HCT116 (cell line): Measurements from ENCODE around the gene MED14. TPM values are rescaled to one million over a fixed set of nuclear protein-coding genes. Genes with fewer than 3 reads are reported as not detected.
A peak's percentile ranks its signal among the peaks of the same experiment; 100 is the strongest.

ENCODE experiments used
- ATAC-seq: fragments of 200-7000 bp; cut with Tn5 transposase; 2 replicates; pipeline ENCODE4 v1.9.1; 2020; ENCODE audit warnings: mild to moderate bottlenecking, moderate library complexity
- BruUV-seq: library from RNA; stranded (reverse); fragments of 400-500 nt; replicated peaks from 2 replicates; lab custom pipeline; 2021; lab: Mats Ljungman, UMichigan
- CTCF ChIA-PET: fragments of 300-600 bp; sonication (Branson Sonifier 250); formaldehyde crosslinking; loops from one replicate; lab custom pipeline; 2021; ENCODE audit warnings: antibody characterized with exemption; lab: Charles Lee
- POLR2A ChIA-PET: fragments of 300-600, 350-600 bp; sonication (Branson Sonifier 250); formaldehyde crosslinking; loops from one replicate; lab custom pipeline; 2021; ENCODE audit warnings: antibody characterized with exemption; lab: Charles Lee
- RAD21 ChIA-PET, 2 experiments: fragments of 300-600 bp; sonication (Branson Sonifier 250); formaldehyde crosslinking; loops; one replicate each; lab custom pipeline; 2023; ENCODE audit warnings: low total read pairs in 2 of 2; ENCODE audit not compliant: uncharacterized antibody in 2 of 2, unreplicated experiment in 2 of 2, low non-redundant PET in 1 of 2; lab: Charles Lee
- DNase-seq: peaks from one replicate; pipeline ENCODE4 v3.0.0-alpha.2; 2010; ENCODE audit warnings: low read depth, low spot score
- H2AFZ ChIP-seq: fragments of 200-600 bp; shearing (Covaris generic), sonication (generic); 2 replicates; pipeline ENCODE4 v1.6.1; 2017; ENCODE audit warnings: low read depth, mixed run types, mixed read lengths, antibody characterized with exemption, low read length; ENCODE audit not compliant: poor library complexity, severe bottlenecking
- H3K27ac ChIP-seq: 2 replicates; pipeline ENCODE4 v1.5.1; 2012; ENCODE audit warnings: low read depth, low read length
- H3K27me3 ChIP-seq: fragments of 200-600 bp; sonication (generic); 2 replicates; pipeline ENCODE4 v1.6.1; 2016; ENCODE audit warnings: mixed run types, low read length, mixed read lengths; ENCODE audit not compliant: insufficient read depth
- H3K36me3 ChIP-seq, 2 experiments: fragments of 200-500 bp in 1 of 2; fragments of 200-600 bp in 1 of 2; sonication (Bioruptor generic) in 1 of 2; sonication (generic) in 1 of 2; 2 replicates each; pipeline versions ENCODE4 v1.5.1 to v1.6.1; 2014 to 2016; ENCODE audit warnings: low read length in 2 of 2, inconsistent platforms in 1 of 2, mixed read lengths in 1 of 2, mixed run types in 1 of 2; ENCODE audit not compliant: insufficient read depth in 2 of 2, control insufficient read depth in 1 of 2
- H3K4me1 ChIP-seq, 2 experiments: fragments of 200-600 bp in 1 of 2; sonication (generic) in 1 of 2; 2 replicates each; pipeline versions ENCODE4 v1.5.1 to v1.6.1; 2012 to 2017; ENCODE audit warnings: low read length in 2 of 2, inconsistent platforms in 1 of 2, mild to moderate bottlenecking in 1 of 2, mixed read lengths in 1 of 2, mixed run types in 1 of 2, moderate library complexity in 1 of 2; ENCODE audit not compliant: insufficient read depth in 2 of 2, control insufficient read depth in 1 of 2
- H3K4me2 ChIP-seq: fragments of 200-600 bp; sonication (generic); 2 replicates; pipeline ENCODE4 v1.6.1; 2017; ENCODE audit warnings: mixed run types, low read length, mixed read lengths
- H3K4me3 ChIP-seq, 2 experiments: fragments of 200-600 bp in 1 of 2; sonication (generic) in 1 of 2; replicated peaks in 1 of 2; 2 replicates each; pipeline ENCODE4 v1.5.1; 2011 to 2016; ENCODE audit warnings: low read length in 2 of 2, control low read depth in 1 of 2, low read depth in 1 of 2, mild to moderate bottlenecking in 1 of 2, mixed read lengths in 1 of 2, mixed run types in 1 of 2
- H3K79me2 ChIP-seq: fragments of 200-600 bp; sonication (generic); 2 replicates; pipeline ENCODE4 v1.6.1; 2017; ENCODE audit warnings: mild to moderate bottlenecking, mixed run types, low read length, moderate library complexity, mixed read lengths; ENCODE audit not compliant: insufficient read depth
- H3K9ac ChIP-seq: fragments of 200-600 bp; sonication (generic); 2 replicates; pipeline ENCODE4 v1.6.1; 2016; ENCODE audit warnings: low read length, mixed read lengths
- H3K9me2 ChIP-seq: fragments of 200-600 bp; sonication (generic), shearing (Covaris generic); 2 replicates; pipeline ENCODE4 v1.6.1; 2017; ENCODE audit warnings: mixed run types, mild to moderate bottlenecking, moderate library complexity; ENCODE audit not compliant: insufficient read depth
- H3K9me3 ChIP-seq, 2 experiments: fragments of 200-500 bp in 1 of 2; fragments of 200-600 bp in 1 of 2; sonication (Bioruptor generic) in 1 of 2; sonication (generic) in 1 of 2; 2 replicates each; pipeline ENCODE4 v1.6.1; 2014 to 2017; ENCODE audit warnings: low read length in 2 of 2, mixed read lengths in 2 of 2, inconsistent platforms in 1 of 2, low read depth in 1 of 2, mild to moderate bottlenecking in 1 of 2, mixed run types in 1 of 2, moderate library complexity in 1 of 2; ENCODE audit not compliant: control insufficient read depth in 1 of 2, insufficient read depth in 1 of 2
- H4K20me1 ChIP-seq: fragments of 200-600 bp; sonication (generic), shearing (Covaris generic); 2 replicates; pipeline ENCODE4 v1.6.1; 2017; ENCODE audit warnings: mixed run types, mild to moderate bottlenecking, moderate library complexity; ENCODE audit not compliant: insufficient read depth
- ATF3 ChIP-seq: IDR thresholded peaks from 2 replicates; pipeline ENCODE4 v1.6.1; 2012
- CBX3 ChIP-seq: IDR thresholded peaks from 2 replicates; pipeline ENCODE4 v1.6.1; 2012; ENCODE audit warnings: low read depth
- CEBPB ChIP-seq: IDR thresholded peaks from 2 replicates; pipeline ENCODE4 v1.6.1; 2012; ENCODE audit warnings: low read depth
- CTCF ChIP-seq, 3 experiments: fragments of 200-600 bp in 1 of 3; sonication (generic) in 1 of 3; IDR thresholded peaks in 2 of 3; conservative IDR thresholded peaks in 1 of 3; 2 replicates each; pipeline ENCODE4 v1.5.1; 2012 to 2017; ENCODE audit warnings: low read depth in 2 of 3, low read length in 2 of 3, antibody characterized with exemption in 1 of 3, borderline replicate concordance in 1 of 3, control low read depth in 1 of 3, mild to moderate bottlenecking in 1 of 3, mixed read lengths in 1 of 3, mixed run types in 1 of 3, moderate library complexity in 1 of 3; ENCODE audit not compliant: insufficient read depth in 1 of 3
- EGR1 ChIP-seq: IDR thresholded peaks from 2 replicates; pipeline ENCODE4 v1.6.1; 2012; ENCODE audit warnings: low read depth
- ELF1 ChIP-seq: IDR thresholded peaks from 2 replicates; pipeline ENCODE4 v1.6.1; 2012; ENCODE audit warnings: low read depth, borderline replicate concordance
- JUND ChIP-seq: IDR thresholded peaks from 2 replicates; pipeline ENCODE4 v1.6.1; 2012
- POLR2A ChIP-seq: IDR thresholded peaks from 2 replicates; pipeline ENCODE4 v1.7.0; 2011; ENCODE audit warnings: borderline replicate concordance; ENCODE audit not compliant: insufficient read depth, insufficient read length; ENCODE audit errors: extremely low read depth
- RAD21 ChIP-seq: IDR thresholded peaks from 2 replicates; pipeline ENCODE4 v1.6.1; 2012; ENCODE audit warnings: low read depth, mild to moderate bottlenecking
- REST ChIP-seq: IDR thresholded peaks from 2 replicates; pipeline ENCODE4 v1.6.1; 2012; ENCODE audit warnings: low read depth
- SIN3A ChIP-seq: IDR thresholded peaks from 2 replicates; pipeline ENCODE4 v1.6.1; 2012; ENCODE audit warnings: low read depth
- SP1 ChIP-seq: IDR thresholded peaks from 2 replicates; pipeline ENCODE4 v1.6.1; 2012; ENCODE audit warnings: low read depth
- SRF ChIP-seq: IDR thresholded peaks from 2 replicates; pipeline ENCODE4 v1.6.1; 2012; ENCODE audit warnings: low read depth
- TCF7L2 ChIP-seq: IDR thresholded peaks from 2 replicates; pipeline ENCODE4 v1.7.0; 2011; ENCODE audit warnings: borderline replicate concordance, inconsistent platforms; ENCODE audit not compliant: insufficient read depth, insufficient read length; ENCODE audit errors: extremely low read depth
- ZBTB33 ChIP-seq: IDR thresholded peaks from 2 replicates; pipeline ENCODE4 v1.6.1; 2011; ENCODE audit warnings: mild to moderate bottlenecking, low read length, moderate library complexity; ENCODE audit not compliant: insufficient replicate concordance; ENCODE audit errors: extremely low read depth
- ZFX ChIP-seq: fragments of 450-650 bp; IDR thresholded peaks from 2 replicates; pipeline ENCODE4 v1.6.1; 2017
- ZNF274 ChIP-seq: fragments of 200-500 bp; sonication (Bioruptor generic); IDR thresholded peaks from 2 replicates; pipeline ENCODE4 v1.6.1; 2014; ENCODE audit warnings: mild to moderate bottlenecking, low read depth, low read length, inconsistent platforms
- intact Hi-C: fragments of 100-400 bp; cut with micrococcal nuclease; formaldehyde crosslinking; loops from 2 replicates; pipeline ENCODE4 v1.10.0; 2022
- total RNA-seq: library from RNA; stranded (reverse); gene quantifications from one replicate; pipeline ENCODE4 v1.2.1, GENCODE V29; 2021; ENCODE audit not compliant: unreplicated experiment

The MED14 gene
- total RNA-seq, 1 experiment from 2014 or later, result 51.8 TPM

- TF ChIP-seq POLR2A (no peak), SIN3A (no peak)
- TF ChIP-seq, all 23 proteins: peak for 5
Measured at GRCh38 chrX:40773809-40774208, 38.5 kb upstream of the MED14 start (continued).

GRCh38 chrX:40773188-40773587, 37.8 kb upstream of the MED14 start:
- intact Hi-C loops, result no loop called here
- DNase-seq, result no peak
- Histone ChIP-seq H3K9me3 (no peaks in the 10 kb centered on the region), H2AFZ (peak overlapping the region; percentile 98), H4K20me1 (no peaks in the 10 kb centered on the region), H3K4me2 (peak overlapping the region; percentile 68), H3K27me3 (no peaks in the 10 kb centered on the region), H3K36me3 (no peaks in the 10 kb centered on the region), H3K79me2 (no peaks in the 10 kb centered on the region), H3K4me1 (peaks cover 6 to 28% of the 10 kb centered on the region in 2 experiments), H3K27ac (no peak overlapping the region; the same call in 1 of the 2 replicates), H3K9ac (peak overlapping the region; percentile 43), H3K4me3 (peak overlapping the region in 1 of 2 experiments; percentile 30; a peak in 1 of 4 replicates), H3K9me2 (no peaks in the 10 kb centered on the region)
- ATAC-seq, result peak; percentile 31; the same call in 1 of the 2 replicates
- no peak for TF ChIP-seq TCF7L2
- TF ChIP-seq SIN3A, result no peak
- no peak for TF ChIP-seq CBX3
- TF ChIP-seq ELF1, result no peak
- no peak for TF ChIP-seq REST
- TF ChIP-seq POLR2A, result no peak
- TF ChIP-seq SP1, result no peak
- TF ChIP-seq EGR1, result no peak
- TF ChIP-seq CEBPB, result no peak
- TF ChIP-seq ZFX, result no peak
- no peak for TF ChIP-seq SRF
- no peak for TF ChIP-seq RAD21
- TF ChIP-seq CTCF (IDR thresholded peaks at IDR 0.05 in 2 of 3, conservative IDR thresholded peaks at IDR 0.05 in 1 of 3; ENCODE audit: borderline replicate concordance in 1 of 3, insufficient read depth in 1 of 3, low read depth in 2 of 3, low read length in 2 of 3), result no peak
- no peak for TF ChIP-seq ZBTB33
- TF ChIP-seq ZNF274, result no peak
- TF ChIP-seq JUND, result no peak
- TF ChIP-seq ATF3, result no peak
- ChIA-PET RAD21 (no interaction called here), CTCF (no interaction called here), POLR2A (no interaction called here)
- BruUV-seq, result no TSS peak
